GM23338 (cell line): ENCODE data around the gene PIK3C2G. TPM values are rescaled to one million over a fixed set of nuclear protein-coding genes. Genes with fewer than 3 reads are reported as not detected.

ENCODE experiments used
- ATAC-seq: fragments of 200-7000 bp; cut with Tn5 transposase; 3 replicates; pipeline ENCODE4 v1.9.1; 2020
- DNase-seq: peaks from one replicate; pipeline ENCODE4 v3.0.0-alpha.2; 2015; ENCODE audit warnings: low spot score
- H2AFZ ChIP-seq: fragments of 200-600 bp; sonication (generic); 2 replicates; pipeline ENCODE4 v1.8.0; 2016; ENCODE audit warnings: antibody characterized with exemption, mild to moderate bottlenecking, moderate library complexity
- H3F3A ChIP-seq: fragments of 200-600 bp; sonication (generic); replicated peaks from 2 replicates; pipeline ENCODE4 v1.8.0; 2017; ENCODE audit warnings: antibody characterized with exemption, mixed run types, low read depth
- H3K27ac ChIP-seq: fragments of 200-600 bp; sonication (generic); 2 replicates; pipeline ENCODE4 v1.6.1; 2016; ENCODE audit warnings: low read depth
- H3K27me3 ChIP-seq: fragments of 200-600 bp; sonication (generic); 2 replicates; pipeline ENCODE4 v1.8.0; 2016; ENCODE audit warnings: mild to moderate bottlenecking, mixed run types, moderate library complexity; ENCODE audit not compliant: insufficient read depth
- H3K36me3 ChIP-seq: fragments of 200-600 bp; sonication (generic); 2 replicates; pipeline ENCODE4 v1.8.0; 2016; ENCODE audit warnings: mild to moderate bottlenecking; ENCODE audit not compliant: insufficient read depth
- H3K4me1 ChIP-seq: fragments of 200-600 bp; sonication (generic); 2 replicates; pipeline ENCODE4 v1.8.0; 2016; ENCODE audit warnings: mild to moderate bottlenecking, moderate library complexity; ENCODE audit not compliant: insufficient read depth
- H3K4me2 ChIP-seq: fragments of 200-600 bp; sonication (generic); 2 replicates; pipeline ENCODE4 v1.7.1; 2017; ENCODE audit warnings: mixed run types
- H3K4me3 ChIP-seq: fragments of 200-600 bp; sonication (generic); 2 replicates; pipeline ENCODE4 v1.6.1; 2016; ENCODE audit warnings: mixed run types
- H3K79me2 ChIP-seq: fragments of 200-600 bp; sonication (generic); replicated peaks from 2 replicates; pipeline ENCODE4 v1.8.0; 2017; ENCODE audit warnings: mild to moderate bottlenecking; ENCODE audit not compliant: insufficient read depth
- H3K9me2 ChIP-seq: fragments of 200-600 bp; sonication (generic); 2 replicates; pipeline ENCODE4 v1.8.0; 2017; ENCODE audit not compliant: insufficient read depth
- H4K20me1 ChIP-seq: fragments of 200-600 bp; sonication (generic); replicated peaks from 2 replicates; pipeline ENCODE4 v1.8.0; 2017; ENCODE audit warnings: mild to moderate bottlenecking; ENCODE audit not compliant: insufficient read depth
- H3K27ac Mint-ChIP-seq: 2 replicates; pipeline ENCODE4 v1.8.0; 2020; ENCODE audit warnings: inconsistent platforms, mild to moderate bottlenecking, moderate library complexity, mixed read lengths
- H3K27me3 Mint-ChIP-seq: 3 replicates; pipeline ENCODE4 v1.8.0; 2022; ENCODE audit warnings: low read depth, mild to moderate bottlenecking, moderate library complexity, mixed read lengths, inconsistent platforms; ENCODE audit not compliant: insufficient read depth, poor library complexity
- H3K36me3 Mint-ChIP-seq: 3 replicates; pipeline ENCODE4 v1.8.0; 2021; ENCODE audit warnings: low read depth, mild to moderate bottlenecking, inconsistent platforms, moderate library complexity, mixed read lengths
- H3K4me1 Mint-ChIP-seq: 3 replicates; pipeline ENCODE4 v1.8.0; 2020; ENCODE audit warnings: mild to moderate bottlenecking, inconsistent platforms, mixed read lengths
- H3K4me3 Mint-ChIP-seq: 3 replicates; pipeline ENCODE4 v1.8.0; 2021; ENCODE audit warnings: moderate library complexity, mild to moderate bottlenecking, inconsistent platforms, mixed read lengths
- H3K9me3 Mint-ChIP-seq: 3 replicates; pipeline ENCODE4 v1.8.0; 2020; ENCODE audit warnings: moderate library complexity, mild to moderate bottlenecking, inconsistent platforms, mixed read lengths
- CREB1 ChIP-seq: fragments of 250-450 bp; sonication (Bioruptor Pico); IDR thresholded peaks from 2 replicates; pipeline ENCODE4 v1.5.0; 2020; ENCODE audit warnings: low read depth, mild to moderate bottlenecking, moderate library complexity
- EZH2 ChIP-seq: fragments of 200-600 bp; sonication (generic); IDR thresholded peaks from one replicate; pipeline ENCODE4 v1.8.0; 2017; ENCODE audit warnings: antibody characterized with exemption, mild to moderate bottlenecking, low read depth; ENCODE audit not compliant: unreplicated experiment
- EZH2phosphoT487 ChIP-seq: fragments of 200-600 bp; sonication (generic); IDR thresholded peaks from one replicate; pipeline ENCODE4 v1.8.1; 2018; ENCODE audit warnings: antibody characterized with exemption; ENCODE audit not compliant: unreplicated experiment
- JUNB ChIP-seq: IDR thresholded peaks from one replicate; pipeline ENCODE4 v1.6.1; 2016; ENCODE audit warnings: antibody characterized with exemption; ENCODE audit not compliant: unreplicated experiment
- POLR2AphosphoS5 ChIP-seq: IDR thresholded peaks from 2 replicates; pipeline ENCODE4 v1.6.1; 2016; ENCODE audit warnings: antibody characterized with exemption, low read depth
- STAT1 ChIP-seq: IDR thresholded peaks from one replicate; pipeline ENCODE4 v1.6.1; 2016; ENCODE audit warnings: antibody characterized with exemption; ENCODE audit not compliant: unreplicated experiment
- ZNF114 ChIP-seq: fragments of 250-450 bp; sonication (Bioruptor Pico); IDR thresholded peaks from 2 replicates; pipeline ENCODE4 v1.5.0; 2020; ENCODE audit warnings: mild to moderate bottlenecking, moderate library complexity
- ZNF331 ChIP-seq: fragments of 250-450 bp; sonication (Bioruptor Pico); IDR thresholded peaks from 2 replicates; pipeline ENCODE4 v1.5.0; 2020; ENCODE audit warnings: low read depth, mild to moderate bottlenecking, moderate library complexity
- polyA plus RNA-seq: library from polyadenylated mRNA; unstranded; fragments of >200 nt; fragmentation: Nextera tagmentation; extraction: Ambion mirVana; gene quantifications from 2 replicates; pipeline ENCODE4 v1.2.1, GENCODE V29; 2016
- total RNA-seq: library from RNA; depleted of rRNA; stranded (reverse); fragments of >200 nt; shearing (Covaris generic); gene quantifications from 2 replicates; pipeline ENCODE4 v1.2.3, GENCODE V29; 2014
- TF ChIP-seq, protein P1 (sequence below): fragments of 250-450 bp; sonication (Bioruptor Pico); IDR thresholded peaks from 2 replicates; pipeline ENCODE4 v1.5.0; 2020; ENCODE audit warnings: mild to moderate bottlenecking, moderate library complexity
- TF ChIP-seq, protein P2 (sequence below): IDR thresholded peaks from 2 replicates; pipeline ENCODE4 v1.6.1; 2016; ENCODE audit warnings: antibody characterized with exemption
- TF ChIP-seq, protein P3 (sequence below), 2 experiments: fragments of 200-600 bp in 1 of 2; sonication (generic) in 1 of 2; conservative IDR thresholded peaks; 2 replicates each; pipeline versions ENCODE4 v1.5.1 to v1.6.1; 2016 to 2017; ENCODE audit warnings: antibody characterized with exemption in 2 of 2, low read depth in 2 of 2, mild to moderate bottlenecking in 2 of 2, moderate library complexity in 1 of 2
- TF ChIP-seq, protein P4 (sequence below): IDR thresholded peaks from one replicate; pipeline ENCODE4 v1.6.1; 2018; ENCODE audit warnings: antibody characterized with exemption; ENCODE audit not compliant: unreplicated experiment

The PIK3C2G gene
- total and polyA plus RNA-seq, 2 experiments from 2014 or later: not detected

DNA sequence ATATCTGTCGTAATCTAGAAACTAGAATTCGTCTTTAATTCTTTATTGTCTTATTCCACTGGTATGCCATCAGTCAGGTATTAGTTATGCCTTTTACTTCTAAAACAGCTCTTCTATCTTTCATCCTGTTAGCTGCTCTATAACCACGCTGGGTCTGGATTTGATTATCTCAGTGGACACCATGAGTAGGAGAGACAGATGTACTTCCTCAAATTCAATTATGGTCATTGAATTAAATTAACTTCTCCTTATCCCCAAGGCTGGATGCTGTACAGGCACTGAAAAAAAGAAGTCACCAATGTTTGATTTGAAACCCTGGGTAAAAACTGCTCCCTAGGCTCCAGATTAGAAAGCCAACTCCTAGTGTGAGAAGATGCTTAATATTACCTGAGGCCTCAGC lies 107.3 kb downstream of the PIK3C2G start (continued):
- TF ChIP-seq, protein P1, sequence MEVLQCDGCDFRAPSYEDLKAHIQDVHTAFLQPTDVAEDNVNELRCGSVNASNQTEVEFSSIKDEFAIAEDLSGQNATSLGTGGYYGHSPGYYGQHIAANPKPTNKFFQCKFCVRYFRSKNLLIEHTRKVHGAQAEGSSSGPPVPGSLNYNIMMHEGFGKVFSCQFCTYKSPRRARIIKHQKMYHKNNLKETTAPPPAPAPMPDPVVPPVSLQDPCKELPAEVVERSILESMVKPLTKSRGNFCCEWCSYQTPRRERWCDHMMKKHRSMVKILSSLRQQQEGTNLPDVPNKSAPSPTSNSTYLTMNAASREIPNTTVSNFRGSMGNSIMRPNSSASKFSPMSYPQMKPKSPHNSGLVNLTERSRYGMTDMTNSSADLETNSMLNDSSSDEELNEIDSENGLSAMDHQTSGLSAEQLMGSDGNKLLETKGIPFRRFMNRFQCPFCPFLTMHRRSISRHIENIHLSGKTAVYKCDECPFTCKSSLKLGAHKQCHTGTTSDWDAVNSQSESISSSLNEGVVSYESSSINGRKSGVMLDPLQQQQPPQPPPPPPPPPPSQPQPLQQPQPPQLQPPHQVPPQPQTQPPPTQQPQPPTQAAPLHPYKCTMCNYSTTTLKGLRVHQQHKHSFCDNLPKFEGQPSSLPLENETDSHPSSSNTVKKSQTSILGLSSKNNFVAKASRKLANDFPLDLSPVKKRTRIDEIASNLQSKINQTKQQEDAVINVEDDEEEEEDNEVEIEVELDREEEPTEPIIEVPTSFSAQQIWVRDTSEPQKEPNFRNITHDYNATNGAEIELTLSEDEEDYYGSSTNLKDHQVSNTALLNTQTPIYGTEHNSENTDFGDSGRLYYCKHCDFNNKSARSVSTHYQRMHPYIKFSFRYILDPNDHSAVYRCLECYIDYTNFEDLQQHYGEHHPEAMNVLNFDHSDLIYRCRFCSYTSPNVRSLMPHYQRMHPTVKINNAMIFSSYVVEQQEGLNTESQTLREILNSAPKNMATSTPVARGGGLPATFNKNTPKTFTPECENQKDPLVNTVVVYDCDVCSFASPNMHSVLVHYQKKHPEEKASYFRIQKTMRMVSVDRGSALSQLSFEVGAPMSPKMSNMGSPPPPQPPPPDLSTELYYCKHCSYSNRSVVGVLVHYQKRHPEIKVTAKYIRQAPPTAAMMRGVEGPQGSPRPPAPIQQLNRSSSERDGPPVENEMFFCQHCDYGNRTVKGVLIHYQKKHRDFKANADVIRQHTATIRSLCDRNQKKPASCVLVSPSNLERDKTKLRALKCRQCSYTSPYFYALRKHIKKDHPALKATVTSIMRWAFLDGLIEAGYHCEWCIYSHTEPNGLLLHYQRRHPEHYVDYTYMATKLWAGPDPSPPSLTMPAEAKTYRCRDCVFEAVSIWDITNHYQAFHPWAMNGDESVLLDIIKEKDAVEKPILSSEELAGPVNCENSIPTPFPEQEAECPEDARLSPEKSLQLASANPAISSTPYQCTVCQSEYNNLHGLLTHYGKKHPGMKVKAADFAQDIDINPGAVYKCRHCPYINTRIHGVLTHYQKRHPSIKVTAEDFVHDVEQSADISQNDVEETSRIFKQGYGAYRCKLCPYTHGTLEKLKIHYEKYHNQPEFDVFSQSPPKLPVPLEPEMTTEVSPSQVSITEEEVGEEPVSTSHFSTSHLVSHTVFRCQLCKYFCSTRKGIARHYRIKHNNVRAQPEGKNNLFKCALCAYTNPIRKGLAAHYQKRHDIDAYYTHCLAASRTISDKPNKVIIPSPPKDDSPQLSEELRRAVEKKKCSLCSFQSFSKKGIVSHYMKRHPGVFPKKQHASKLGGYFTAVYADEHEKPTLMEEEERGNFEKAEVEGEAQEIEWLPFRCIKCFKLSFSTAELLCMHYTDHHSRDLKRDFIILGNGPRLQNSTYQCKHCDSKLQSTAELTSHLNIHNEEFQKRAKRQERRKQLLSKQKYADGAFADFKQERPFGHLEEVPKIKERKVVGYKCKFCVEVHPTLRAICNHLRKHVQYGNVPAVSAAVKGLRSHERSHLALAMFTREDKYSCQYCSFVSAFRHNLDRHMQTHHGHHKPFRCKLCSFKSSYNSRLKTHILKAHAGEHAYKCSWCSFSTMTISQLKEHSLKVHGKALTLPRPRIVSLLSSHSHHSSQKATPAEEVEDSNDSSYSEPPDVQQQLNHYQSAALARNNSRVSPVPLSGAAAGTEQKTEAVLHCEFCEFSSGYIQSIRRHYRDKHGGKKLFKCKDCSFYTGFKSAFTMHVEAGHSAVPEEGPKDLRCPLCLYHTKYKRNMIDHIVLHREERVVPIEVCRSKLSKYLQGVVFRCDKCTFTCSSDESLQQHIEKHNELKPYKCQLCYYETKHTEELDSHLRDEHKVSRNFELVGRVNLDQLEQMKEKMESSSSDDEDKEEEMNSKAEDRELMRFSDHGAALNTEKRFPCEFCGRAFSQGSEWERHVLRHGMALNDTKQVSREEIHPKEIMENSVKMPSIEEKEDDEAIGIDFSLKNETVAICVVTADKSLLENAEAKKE (CRISPR knock-in tag): no peak
- no peak for TF ChIP-seq ZNF331
- TF ChIP-seq, protein P2, sequence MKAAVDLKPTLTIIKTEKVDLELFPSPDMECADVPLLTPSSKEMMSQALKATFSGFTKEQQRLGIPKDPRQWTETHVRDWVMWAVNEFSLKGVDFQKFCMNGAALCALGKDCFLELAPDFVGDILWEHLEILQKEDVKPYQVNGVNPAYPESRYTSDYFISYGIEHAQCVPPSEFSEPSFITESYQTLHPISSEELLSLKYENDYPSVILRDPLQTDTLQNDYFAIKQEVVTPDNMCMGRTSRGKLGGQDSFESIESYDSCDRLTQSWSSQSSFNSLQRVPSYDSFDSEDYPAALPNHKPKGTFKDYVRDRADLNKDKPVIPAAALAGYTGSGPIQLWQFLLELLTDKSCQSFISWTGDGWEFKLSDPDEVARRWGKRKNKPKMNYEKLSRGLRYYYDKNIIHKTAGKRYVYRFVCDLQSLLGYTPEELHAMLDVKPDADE: no peak
- no peak for TF ChIP-seq CREB1

- H3K4me1 Mint-ChIP-seq: no peaks in the 10 kb centered on the region
- no peaks in the 10 kb centered on the region for H3K36me3 ChIP-seq
- no peaks in the 10 kb centered on the region for H3K79me2 ChIP-seq
- H3K36me3 Mint-ChIP-seq: peaks cover 7% of the 10 kb centered on the region; the same call in 1 of the 3 replicates
- H4K20me1 ChIP-seq: no peaks in the 10 kb centered on the region
- ATAC-seq (no peak), DNase-seq (no peak)
- H3K27ac ChIP-seq: no peak overlapping the region
- no peak overlapping the region for H3K4me3 ChIP-seq
- no peaks in the 10 kb centered on the region for H3K27me3 Mint-ChIP-seq
- H3K4me2 ChIP-seq: no peak overlapping the region
- no peaks in the 10 kb centered on the region for H3K4me1 ChIP-seq
- H3K4me3 Mint-ChIP-seq: no peak overlapping the region
- no peaks in the 10 kb centered on the region for H3K27me3 ChIP-seq
- H2AFZ ChIP-seq: no peak overlapping the region
- peaks cover 20% of the 10 kb centered on the region for H3K9me3 Mint-ChIP-seq
- no peak overlapping the region for H3K27ac Mint-ChIP-seq
- H3K9me2 ChIP-seq: peaks cover 5% of the 10 kb centered on the region; the same call in 1 of the 2 replicates
- H3F3A ChIP-seq: no peaks in the 10 kb centered on the region
- TF ChIP-seq ZNF331 (no peak), POLR2AphosphoS5 (no peak), CREB1 (no peak), JUNB (no peak), EZH2 (no peak), EZH2phosphoT487 (no peak), STAT1 (no peak), ZNF114 (no peak)
- TF ChIP-seq, protein P3, sequence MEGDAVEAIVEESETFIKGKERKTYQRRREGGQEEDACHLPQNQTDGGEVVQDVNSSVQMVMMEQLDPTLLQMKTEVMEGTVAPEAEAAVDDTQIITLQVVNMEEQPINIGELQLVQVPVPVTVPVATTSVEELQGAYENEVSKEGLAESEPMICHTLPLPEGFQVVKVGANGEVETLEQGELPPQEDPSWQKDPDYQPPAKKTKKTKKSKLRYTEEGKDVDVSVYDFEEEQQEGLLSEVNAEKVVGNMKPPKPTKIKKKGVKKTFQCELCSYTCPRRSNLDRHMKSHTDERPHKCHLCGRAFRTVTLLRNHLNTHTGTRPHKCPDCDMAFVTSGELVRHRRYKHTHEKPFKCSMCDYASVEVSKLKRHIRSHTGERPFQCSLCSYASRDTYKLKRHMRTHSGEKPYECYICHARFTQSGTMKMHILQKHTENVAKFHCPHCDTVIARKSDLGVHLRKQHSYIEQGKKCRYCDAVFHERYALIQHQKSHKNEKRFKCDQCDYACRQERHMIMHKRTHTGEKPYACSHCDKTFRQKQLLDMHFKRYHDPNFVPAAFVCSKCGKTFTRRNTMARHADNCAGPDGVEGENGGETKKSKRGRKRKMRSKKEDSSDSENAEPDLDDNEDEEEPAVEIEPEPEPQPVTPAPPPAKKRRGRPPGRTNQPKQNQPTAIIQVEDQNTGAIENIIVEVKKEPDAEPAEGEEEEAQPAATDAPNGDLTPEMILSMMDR (conservative IDR thresholded peaks at IDR 0.05; ENCODE audit: low read depth in 2 of 2): no peak
- TF ChIP-seq, protein P2: no peak
- TF ChIP-seq, protein P4, sequence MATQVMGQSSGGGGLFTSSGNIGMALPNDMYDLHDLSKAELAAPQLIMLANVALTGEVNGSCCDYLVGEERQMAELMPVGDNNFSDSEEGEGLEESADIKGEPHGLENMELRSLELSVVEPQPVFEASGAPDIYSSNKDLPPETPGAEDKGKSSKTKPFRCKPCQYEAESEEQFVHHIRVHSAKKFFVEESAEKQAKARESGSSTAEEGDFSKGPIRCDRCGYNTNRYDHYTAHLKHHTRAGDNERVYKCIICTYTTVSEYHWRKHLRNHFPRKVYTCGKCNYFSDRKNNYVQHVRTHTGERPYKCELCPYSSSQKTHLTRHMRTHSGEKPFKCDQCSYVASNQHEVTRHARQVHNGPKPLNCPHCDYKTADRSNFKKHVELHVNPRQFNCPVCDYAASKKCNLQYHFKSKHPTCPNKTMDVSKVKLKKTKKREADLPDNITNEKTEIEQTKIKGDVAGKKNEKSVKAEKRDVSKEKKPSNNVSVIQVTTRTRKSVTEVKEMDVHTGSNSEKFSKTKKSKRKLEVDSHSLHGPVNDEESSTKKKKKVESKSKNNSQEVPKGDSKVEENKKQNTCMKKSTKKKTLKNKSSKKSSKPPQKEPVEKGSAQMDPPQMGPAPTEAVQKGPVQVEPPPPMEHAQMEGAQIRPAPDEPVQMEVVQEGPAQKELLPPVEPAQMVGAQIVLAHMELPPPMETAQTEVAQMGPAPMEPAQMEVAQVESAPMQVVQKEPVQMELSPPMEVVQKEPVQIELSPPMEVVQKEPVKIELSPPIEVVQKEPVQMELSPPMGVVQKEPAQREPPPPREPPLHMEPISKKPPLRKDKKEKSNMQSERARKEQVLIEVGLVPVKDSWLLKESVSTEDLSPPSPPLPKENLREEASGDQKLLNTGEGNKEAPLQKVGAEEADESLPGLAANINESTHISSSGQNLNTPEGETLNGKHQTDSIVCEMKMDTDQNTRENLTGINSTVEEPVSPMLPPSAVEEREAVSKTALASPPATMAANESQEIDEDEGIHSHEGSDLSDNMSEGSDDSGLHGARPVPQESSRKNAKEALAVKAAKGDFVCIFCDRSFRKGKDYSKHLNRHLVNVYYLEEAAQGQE: no peak
These were observed 111.9 kb downstream of the PIK3C2G start for GRCh38 chr12:18373181-18373580.
